B cell (primary cell): ENCODE measurements around the gene UGT3A1. TPM values are rescaled to one million over a fixed set of nuclear protein-coding genes. Genes with fewer than 3 reads are reported as not detected.

Experiments
- ATAC-seq: fragments of 200-7000 bp; cut with Tn5 transposase; one replicate; pipeline ENCODE4 v1.10.0; 2021; ENCODE audit warnings: low read depth, mild to moderate bottlenecking, moderate number of reproducible peaks, moderate library complexity
- CTCF ChIA-PET: fragments of 350-600 bp; sonication (Branson Sonifier 250); formaldehyde crosslinking; loops from one replicate; lab custom pipeline; 2021; ENCODE audit warnings: antibody characterized with exemption, inconsistent platforms; lab: Charles Lee
- POLR2A ChIA-PET: fragments of 350-600 bp; sonication (Branson Sonifier 250); formaldehyde crosslinking; loops from one replicate; lab custom pipeline; 2021; ENCODE audit warnings: antibody characterized with exemption; lab: Charles Lee
- DNase-seq: peaks from one replicate; pipeline ENCODE4 v3.0.0; 2013
- H2AFZ ChIP-seq: 2 replicates; pipeline ENCODE4 v1.6.1; 2012; ENCODE audit warnings: mild to moderate bottlenecking, low read depth, low read length; ENCODE audit not compliant: insufficient read depth, poor library complexity, severe bottlenecking
- H3K27ac ChIP-seq, 2 donors: 1 replicate in 1 of 2; 2 replicates in 1 of 2; pipeline ENCODE4 v1.5.1; 2012 to 2013; ENCODE audit warnings: low read length in 2 of 2, mild to moderate bottlenecking in 2 of 2, moderate library complexity in 1 of 2
- H3K27me3 ChIP-seq, 4 experiments: fragments of 200-600 bp in 1 of 4; sonication (generic) in 1 of 4; replicated peaks in 1 of 4; 1 replicate in 2 of 4; 2 replicates in 2 of 4; pipeline versions ENCODE4 v1.6.1 to v1.7.0; 2013 to 2016; ENCODE audit warnings: low read length in 3 of 4, mild to moderate bottlenecking in 2 of 4, mixed read lengths in 1 of 4, moderate library complexity in 1 of 4; ENCODE audit not compliant: insufficient read depth in 4 of 4, control insufficient read depth in 3 of 4; ENCODE audit errors: control extremely low read depth in 1 of 4
- H3K36me3 ChIP-seq, 2 experiments: replicated peaks in 1 of 2; 1 replicate in 1 of 2; 2 replicates in 1 of 2; pipeline versions ENCODE4 v1.6.1 to v1.7.1; 2013; ENCODE audit warnings: low read length in 1 of 2; ENCODE audit not compliant: insufficient read depth in 2 of 2, control insufficient read depth in 1 of 2; ENCODE audit errors: control extremely low read depth in 1 of 2, extremely low read depth in 1 of 2
- H3K4me1 ChIP-seq, 2 donors: fragments of 200-600 bp in 1 of 2; sonication (generic) in 1 of 2; 1 replicate in 1 of 2; 2 replicates in 1 of 2; pipeline versions ENCODE4 v1.5.1 to v1.6.1; 2013 to 2017; ENCODE audit warnings: low read length in 2 of 2; ENCODE audit not compliant: control insufficient read depth in 2 of 2, insufficient read depth in 2 of 2
- H3K4me2 ChIP-seq: replicated peaks from 2 replicates; pipeline ENCODE3; 2012; ENCODE audit warnings: mild to moderate bottlenecking, low read depth, low read length; ENCODE audit not compliant: poor library complexity, severe bottlenecking
- H3K4me3 ChIP-seq, 5 experiments: fragments of 200-600 bp in 1 of 5; sonication (generic) in 1 of 5; 1 replicate in 3 of 5; 2 replicates in 2 of 5; pipeline versions ENCODE4 v1.5.1 to v1.7.0; 2011 to 2016; ENCODE audit warnings: low read length in 4 of 5, mild to moderate bottlenecking in 4 of 5, low read depth in 2 of 5, control low read depth in 1 of 5, moderate library complexity in 1 of 5; ENCODE audit not compliant: insufficient read depth in 1 of 5; ENCODE audit errors: control extremely low read depth in 1 of 5, extremely low read depth in 1 of 5
- H3K79me2 ChIP-seq: fragments of 200-600 bp; sonication (generic); one replicate; pipeline ENCODE4 v1.6.0; 2016; ENCODE audit warnings: low read length; ENCODE audit not compliant: control insufficient read depth, insufficient read depth
- H3K9ac ChIP-seq: fragments of 200-600 bp; sonication (generic); 2 replicates; pipeline ENCODE4 v1.6.1; 2017; ENCODE audit warnings: mild to moderate bottlenecking, low read length, moderate library complexity
- H3K9me3 ChIP-seq, 3 donors: one replicate each; pipeline versions ENCODE4 v1.6.1 to v1.7.1; 2013; ENCODE audit warnings: low read length in 2 of 3; ENCODE audit not compliant: control insufficient read depth in 2 of 3, insufficient read depth in 1 of 3; ENCODE audit errors: control extremely low read depth in 1 of 3
- H4K20me1 ChIP-seq: 2 replicates; pipeline ENCODE4 v1.6.0; 2012; ENCODE audit warnings: mild to moderate bottlenecking, low read length; ENCODE audit not compliant: insufficient read depth, control insufficient read depth, poor library complexity, severe bottlenecking
- H3K27ac Mint-ChIP-seq: one replicate; pipeline ENCODE4 v1.8.0; 2021; ENCODE audit warnings: mixed read lengths
- H3K27me3 Mint-ChIP-seq: one replicate; pipeline ENCODE4 v1.8.0; 2021; ENCODE audit warnings: mixed read lengths
- H3K4me1 Mint-ChIP-seq: one replicate; pipeline ENCODE4 v1.8.0; 2021; ENCODE audit warnings: mixed read lengths
- H3K4me3 Mint-ChIP-seq: one replicate; pipeline ENCODE4 v1.8.0; 2021; ENCODE audit warnings: mixed read lengths
- H3K9me3 Mint-ChIP-seq: one replicate; pipeline ENCODE4 v1.8.0; 2022; ENCODE audit warnings: mixed read lengths; ENCODE audit not compliant: insufficient read depth
- EZH2 ChIP-seq: IDR thresholded peaks from 2 replicates; pipeline ENCODE4 v1.6.1; 2012; ENCODE audit warnings: borderline replicate concordance, low read depth, mild to moderate bottlenecking, moderate library complexity, low read length; ENCODE audit not compliant: insufficient read depth, poor library complexity, severe bottlenecking
- WGBS: methylation state at CpG from one replicate; pipeline ENCODE4 v1.1.5; 2013; ENCODE audit warnings: missing lambda C conversion rate; ENCODE audit not compliant: insufficient coverage; 5-methylcytosine and 5-hydroxymethylcytosine counted together
- intact Hi-C: fragments of 100-400 bp; cut with micrococcal nuclease; formaldehyde crosslinking; loops from one replicate; pipeline ENCODE4 v1.10.0; 2022
- polyA plus RNA-seq: library from polyadenylated mRNA; depleted of rRNA; stranded (reverse); fragments of >200 nt; gene quantifications from 2 replicates; pipeline ENCODE4 v1.2.3, GENCODE V29; 2012
- total RNA-seq, 2 donors: library from RNA; stranded (reverse); fragments of 120-200 nt in 1 of 2; gene quantifications; 1 replicate in 1 of 2; 2 replicates in 1 of 2; pipeline versions ENCODE4 v1.2.3 to v1.2.4, GENCODE V29; 2013 to 2022
- TF ChIP-seq, protein P1 (sequence below): fragments of 200-600 bp; IDR thresholded peaks from one replicate; pipeline ENCODE4 v1.8.0; 2022; ENCODE audit warnings: antibody characterized with exemption, mild to moderate bottlenecking

Gene UGT3A1
- total and polyA plus RNA-seq, 2 donors (not counting 1 experiment from before 2014, with no cell fraction given), result not detected

GRCh38 chr5:36001032-36001431, 9.8 kb upstream of the UGT3A1 start:
- Histone ChIP-seq H3K36me3 (no peaks in the 10 kb centered on the region), H3K79me2 (no peaks in the 10 kb centered on the region), H2AFZ (no peak overlapping the region), H3K9me3 (no peaks in the 10 kb centered on the region), H3K27me3 (no peaks in the 10 kb centered on the region), H3K4me3 (no peak overlapping the region), H3K27ac (no peak overlapping the region), H3K4me2 (no peak overlapping the region), H4K20me1 (no peaks in the 10 kb centered on the region), H3K9ac (no peak overlapping the region), H3K4me1 (no peaks in the 10 kb centered on the region)
- TF ChIP-seq, protein P1, sequence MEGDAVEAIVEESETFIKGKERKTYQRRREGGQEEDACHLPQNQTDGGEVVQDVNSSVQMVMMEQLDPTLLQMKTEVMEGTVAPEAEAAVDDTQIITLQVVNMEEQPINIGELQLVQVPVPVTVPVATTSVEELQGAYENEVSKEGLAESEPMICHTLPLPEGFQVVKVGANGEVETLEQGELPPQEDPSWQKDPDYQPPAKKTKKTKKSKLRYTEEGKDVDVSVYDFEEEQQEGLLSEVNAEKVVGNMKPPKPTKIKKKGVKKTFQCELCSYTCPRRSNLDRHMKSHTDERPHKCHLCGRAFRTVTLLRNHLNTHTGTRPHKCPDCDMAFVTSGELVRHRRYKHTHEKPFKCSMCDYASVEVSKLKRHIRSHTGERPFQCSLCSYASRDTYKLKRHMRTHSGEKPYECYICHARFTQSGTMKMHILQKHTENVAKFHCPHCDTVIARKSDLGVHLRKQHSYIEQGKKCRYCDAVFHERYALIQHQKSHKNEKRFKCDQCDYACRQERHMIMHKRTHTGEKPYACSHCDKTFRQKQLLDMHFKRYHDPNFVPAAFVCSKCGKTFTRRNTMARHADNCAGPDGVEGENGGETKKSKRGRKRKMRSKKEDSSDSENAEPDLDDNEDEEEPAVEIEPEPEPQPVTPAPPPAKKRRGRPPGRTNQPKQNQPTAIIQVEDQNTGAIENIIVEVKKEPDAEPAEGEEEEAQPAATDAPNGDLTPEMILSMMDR, result no peak
- Mint-ChIP-seq H3K4me3 (no peak overlapping the region), H3K4me1 (no peaks in the 10 kb centered on the region), H3K9me3 (no peaks in the 10 kb centered on the region), H3K27me3 (no peaks in the 10 kb centered on the region), H3K27ac (no peak overlapping the region)
- intact Hi-C loops, result no loop called here
- ChIA-PET CTCF (interaction anchor here (1.0 kb wide), 1 partner anchor 78 kb away, joined by 4 read pairs; no protein-coding TSS in a partner anchor), POLR2A (no interaction called here)
- ATAC-seq (no peak), DNase-seq (no peak)
- no CpG with 5 or more reads among the region's 3 CpGs for WGBS

DNA sequence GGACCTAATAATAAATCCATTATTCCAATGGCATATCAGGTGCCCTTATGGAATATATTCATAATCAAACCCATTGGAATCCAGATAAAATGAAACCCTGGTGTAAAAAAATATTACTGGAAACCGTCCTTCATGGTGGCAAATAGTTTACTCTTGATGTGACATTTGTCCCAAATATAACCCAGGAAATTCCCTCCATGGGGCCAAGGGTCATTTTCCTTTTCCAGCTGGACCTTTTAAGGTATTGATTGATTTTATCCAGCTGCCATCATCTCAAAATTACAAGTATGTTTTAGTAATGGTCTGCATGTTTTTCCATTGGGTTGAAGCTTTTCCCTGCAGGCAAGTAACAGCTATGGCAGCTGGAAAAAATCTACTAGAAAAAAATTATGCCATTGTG, 8.4 kb upstream of the UGT3A1 start:
- intact Hi-C loops, result no loop called here
- Mint-ChIP-seq H3K4me1 (no peaks in the 10 kb centered on the region), H3K27me3 (no peaks in the 10 kb centered on the region), H3K4me3 (no peak overlapping the region), H3K9me3 (no peaks in the 10 kb centered on the region), H3K27ac (no peak overlapping the region)
- no peak for ATAC-seq
- no peaks in the 10 kb centered on the region for H3K9me3 ChIP-seq
- H3K27me3 ChIP-seq, result no peaks in the 10 kb centered on the region
- H3K4me1 ChIP-seq, result no peaks in the 10 kb centered on the region
- no peak overlapping the region for H3K4me3 ChIP-seq
- POLR2A ChIA-PET, result no interaction called here
- H3K36me3 ChIP-seq, result no peaks in the 10 kb centered on the region
- no peak overlapping the region for H3K9ac ChIP-seq
- WGBS, result 100% methylated on average over 1 of the region's 1 CpG
- H3K79me2 ChIP-seq, result no peaks in the 10 kb centered on the region
- DNase-seq, result no peak
- CTCF ChIA-PET, result no interaction called here
- no peak overlapping the region for H2AFZ ChIP-seq
- no peak for TF ChIP-seq EZH2
- TF ChIP-seq, protein P1, result no peak
- H3K4me2 ChIP-seq, result no peak overlapping the region
- no peak overlapping the region for H3K27ac ChIP-seq
- H4K20me1 ChIP-seq, result no peaks in the 10 kb centered on the region
